GM18520 (cell line): ENCODE results near the gene GDPD4.

Experiments
- ATAC-seq: cut with Tn5 transposase; IDR thresholded peaks from one replicate; pipeline ENCODE4 v1.9.1; 2021; ENCODE audit not compliant: unreplicated experiment

GDPD4 gene

DNA sequence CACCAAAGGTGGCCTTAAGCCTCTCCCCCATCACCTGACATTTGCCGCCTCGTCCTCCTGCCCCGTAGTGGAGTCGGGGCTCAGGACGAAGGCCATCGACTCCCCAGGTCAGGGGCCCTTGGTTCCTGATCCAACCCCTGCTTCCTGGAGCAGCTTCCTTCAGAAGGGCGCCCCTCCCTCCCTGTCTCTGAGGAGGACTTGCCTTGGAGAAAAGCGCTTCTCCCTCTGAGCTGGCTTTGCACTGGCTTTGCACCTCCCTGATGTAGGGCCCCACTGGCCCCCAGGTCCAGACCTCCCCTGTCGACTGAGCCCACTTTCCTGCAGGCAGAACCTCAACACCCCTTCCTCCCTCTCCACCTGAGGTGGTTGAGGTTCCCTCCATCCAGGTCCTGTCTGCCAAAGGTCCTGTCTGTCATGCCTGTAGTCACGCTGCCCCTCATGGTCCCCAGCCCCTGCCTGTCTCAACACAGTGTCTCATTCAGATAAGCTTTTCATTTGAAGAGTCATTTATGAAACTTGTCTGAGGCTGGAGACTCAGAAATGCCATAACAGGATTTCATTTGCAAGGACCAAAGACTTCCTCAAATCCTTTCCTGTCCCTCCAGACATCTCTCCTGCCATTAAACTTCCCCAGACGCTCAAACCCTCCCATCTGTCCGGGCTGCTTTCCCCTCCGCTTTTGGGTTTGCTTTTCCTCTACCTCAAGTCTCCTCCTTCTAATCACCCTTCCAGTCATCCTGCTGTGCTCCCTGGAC is 95.0 kb downstream of the GDPD4 start:
- ATAC-seq, result no peak

GRCh38 chr11:77205467-77206263 is 95.8 kb downstream of the GDPD4 start:
- ATAC-seq, result no peak

- ATAC-seq, result no peak
These were observed 96.6 kb downstream of the GDPD4 start for GRCh38 chr11:77204754-77205466.

- ATAC-seq, result no peak
These were observed 97.4 kb downstream of the GDPD4 start for GRCh38 chr11:77203901-77204753.

- no peak for ATAC-seq
These were observed 98.3 kb downstream of the GDPD4 start for GRCh38 chr11:77202941-77203900.

DNA sequence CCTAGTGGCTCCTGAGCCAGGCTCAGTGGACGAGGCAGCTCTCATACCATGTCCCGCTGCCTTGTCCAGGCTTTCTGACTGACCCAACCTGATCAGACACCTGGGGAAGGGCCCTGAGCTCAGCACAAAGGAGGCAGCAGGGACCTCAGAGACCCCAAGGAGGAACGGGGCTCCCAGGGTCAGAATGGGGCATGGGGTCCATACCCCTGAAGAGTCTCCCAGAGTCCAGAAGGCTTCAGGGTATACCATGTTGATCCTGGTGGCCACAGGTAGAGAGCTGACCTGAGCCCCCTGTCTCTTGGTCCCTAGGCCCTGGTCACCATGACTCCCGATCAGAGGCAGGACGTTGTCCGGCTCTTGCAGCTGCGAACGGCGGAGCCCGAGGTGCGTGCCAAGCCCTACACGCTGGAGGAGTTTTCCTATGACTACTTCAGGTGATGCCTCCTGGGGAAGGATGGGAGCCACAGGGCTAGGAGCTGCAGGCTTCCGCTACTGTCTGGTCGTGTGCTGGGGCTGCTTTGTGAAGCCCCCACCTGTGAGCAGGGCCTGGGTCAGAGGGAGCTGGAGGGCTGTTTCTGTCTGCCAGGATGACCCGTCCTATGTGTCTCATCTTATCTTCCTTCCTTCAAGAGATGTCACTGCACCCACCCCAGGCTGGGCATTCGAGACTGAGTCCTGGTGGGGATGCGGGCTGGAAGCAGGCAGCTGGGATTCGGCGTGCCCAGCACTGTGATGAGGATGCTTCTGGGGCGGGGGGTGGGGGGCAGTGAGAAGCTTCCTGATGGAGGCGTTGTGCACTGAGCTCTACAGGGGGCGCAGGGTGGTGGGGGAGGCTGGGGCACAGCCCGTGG is 99.3 kb downstream of the GDPD4 start:
- ATAC-seq, result no peak

DNA sequence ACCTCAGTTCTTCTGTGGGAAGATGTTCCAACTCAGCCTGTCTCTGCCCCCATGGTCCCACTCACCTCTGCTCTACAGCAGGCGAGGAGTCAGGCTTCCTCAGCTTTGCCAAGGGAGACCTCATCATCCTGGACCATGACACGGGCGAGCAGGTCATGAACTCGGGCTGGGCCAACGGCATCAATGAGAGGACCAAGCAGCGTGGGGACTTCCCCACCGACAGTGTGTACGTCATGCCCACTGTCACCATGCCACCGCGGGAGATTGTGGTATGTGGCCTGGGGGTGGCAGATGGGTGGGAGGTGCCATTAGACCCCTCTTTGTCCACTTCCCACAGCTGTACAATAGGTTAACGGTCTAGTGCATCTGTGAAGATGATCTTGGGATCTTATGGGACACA is 100.1 kb downstream of the GDPD4 start:
- no peak for ATAC-seq

- no peak for ATAC-seq
These were observed 100.9 kb downstream of the GDPD4 start for GRCh38 chr11:77200351-77201268.

GRCh38 chr11:77199137-77199745 is 102.2 kb downstream of the GDPD4 start:
- no peak for ATAC-seq

DNA sequence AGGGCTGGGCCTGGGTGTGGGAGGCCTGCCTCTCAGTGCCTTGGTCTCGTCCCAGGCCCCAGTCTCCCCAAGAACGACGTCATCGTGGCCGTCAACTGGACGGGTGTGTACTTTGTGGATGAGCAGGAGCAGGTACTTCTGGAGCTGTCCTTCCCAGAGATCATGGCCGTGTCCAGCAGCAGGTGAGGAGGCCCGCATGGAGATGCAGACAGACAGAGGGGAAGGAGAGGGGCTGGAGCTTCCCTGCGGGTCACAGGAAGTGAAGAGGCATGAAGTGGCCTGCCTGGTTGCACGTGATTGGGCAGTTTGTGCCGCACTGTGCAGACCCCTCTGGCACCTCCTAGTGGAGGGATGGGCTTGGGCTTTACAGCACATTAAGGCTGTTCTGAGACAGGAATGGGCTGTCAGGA is 103.0 kb downstream of the GDPD4 start:
- ATAC-seq, result no peak

GRCh38 chr11:77197626-77198320 is 103.7 kb downstream of the GDPD4 start:
- no peak for ATAC-seq

- ATAC-seq, result no peak
These were observed 104.5 kb downstream of the GDPD4 start for GRCh38 chr11:77196961-77197360.

DNA sequence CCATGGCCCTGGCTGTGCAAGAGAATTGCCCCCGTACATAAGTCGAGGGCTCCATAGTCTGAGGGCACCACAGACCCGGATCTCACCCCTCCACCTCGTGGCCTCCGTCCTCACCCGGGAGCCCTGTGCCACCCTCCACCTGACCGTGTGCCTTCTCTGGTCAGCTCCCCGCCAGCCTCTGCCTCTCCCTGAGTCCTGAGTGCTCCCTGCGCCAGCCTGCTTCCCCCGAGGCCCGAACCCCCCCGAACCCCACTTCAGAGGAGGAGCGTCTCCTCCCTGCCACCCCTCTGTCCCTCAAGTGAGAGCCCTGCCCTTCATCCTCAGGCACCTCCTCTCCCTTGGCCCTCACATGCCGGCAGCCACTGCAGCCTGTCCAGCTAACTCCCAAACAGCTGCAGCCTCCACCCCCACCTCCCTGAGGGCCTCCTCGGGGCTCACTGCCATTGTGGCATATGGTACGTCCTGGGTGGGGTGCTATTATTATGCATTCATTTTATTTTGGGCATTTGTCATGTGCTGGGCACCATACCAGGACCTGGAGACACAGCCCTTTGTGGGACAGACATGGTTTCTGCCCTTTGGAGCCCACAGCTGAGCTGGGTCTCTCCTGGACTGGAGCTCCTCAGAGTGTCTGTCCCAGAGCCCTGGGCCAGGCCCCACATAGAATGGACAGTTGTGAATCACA is 106.3 kb downstream of the GDPD4 start:
- ATAC-seq, result no peak

DNA sequence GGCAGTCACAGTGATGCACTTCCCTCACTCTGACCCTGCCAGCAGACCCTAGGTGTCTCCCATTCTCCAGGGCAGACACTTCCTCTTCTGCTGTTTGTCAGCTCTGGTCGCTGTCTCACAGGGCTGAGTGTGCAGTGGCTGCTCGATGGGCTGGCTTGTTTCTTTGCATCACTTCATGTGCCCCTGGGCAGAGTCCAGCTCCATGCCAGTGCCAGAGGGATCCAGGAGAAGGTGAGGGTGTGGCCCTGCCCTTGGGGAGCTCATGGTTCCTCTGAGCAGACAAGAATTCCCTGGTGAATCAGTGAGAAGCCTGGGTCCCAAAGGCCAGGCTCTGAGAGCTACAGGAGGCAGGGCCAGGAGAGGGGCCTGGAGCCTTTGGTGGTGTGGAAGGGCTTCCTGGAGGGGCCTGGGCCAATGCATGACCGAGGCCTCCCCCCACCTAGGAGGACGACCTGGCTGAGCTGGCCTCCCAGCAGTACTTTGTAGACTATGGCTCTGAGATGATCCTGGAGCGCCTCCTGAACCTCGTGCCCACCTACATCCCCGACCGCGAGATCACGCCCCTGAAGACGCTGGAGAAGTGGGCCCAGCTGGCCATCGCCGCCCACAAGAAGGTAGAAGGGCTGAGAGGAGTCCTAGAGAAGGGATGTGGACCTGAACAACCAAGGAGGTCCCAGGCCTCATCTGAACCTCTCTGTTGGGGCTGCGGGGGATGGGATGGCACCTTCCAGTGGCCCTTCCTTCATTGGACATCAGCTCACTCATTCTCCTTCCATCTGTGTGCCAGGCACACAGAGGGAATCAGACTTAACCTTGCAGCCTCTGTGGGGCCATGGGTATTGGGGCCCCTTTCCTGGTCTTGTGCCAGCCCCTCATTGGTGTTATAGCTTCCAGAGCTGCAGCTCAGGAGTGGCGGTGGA is 107.3 kb downstream of the GDPD4 start:
- no peak for ATAC-seq

DNA sequence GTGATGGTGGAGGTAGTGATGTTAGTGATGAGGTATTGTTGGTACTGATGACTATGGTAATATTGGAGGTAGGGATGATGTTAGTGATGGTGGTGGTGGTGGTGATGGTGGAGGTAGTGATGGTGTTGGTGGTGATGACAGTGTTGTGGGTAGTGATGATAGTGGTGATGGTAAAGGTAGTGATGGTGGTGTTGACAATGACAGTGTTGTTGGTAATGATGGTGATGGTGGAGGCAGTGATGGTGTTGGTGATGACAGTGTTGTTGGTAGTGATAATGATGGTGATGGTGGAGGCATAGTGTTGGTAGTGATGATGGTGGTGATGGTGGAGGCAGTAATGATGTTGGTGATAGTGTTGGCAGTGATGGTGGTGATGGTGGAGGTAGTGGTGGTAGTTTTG is 108.3 kb downstream of the GDPD4 start:
- ATAC-seq, result no peak
